BE2C (cell line): ENCODE measurements around the gene LRRC41. TPM values are rescaled to one million over a fixed set of nuclear protein-coding genes. Genes with fewer than 3 reads are reported as not detected.

Source experiments
- DNase-seq: peaks from one replicate; pipeline ENCODE4 v3.0.0-alpha.2; 2020
- H3K27me3 ChIP-seq: fragments of 250-450 bp; sonication (Bioruptor Pico); 2 replicates; pipeline ENCODE4 v1.5.1; 2020; ENCODE audit warnings: mild to moderate bottlenecking
- H3K36me3 ChIP-seq: fragments of 250-450 bp; sonication (Bioruptor Pico); 2 replicates; pipeline ENCODE4 v1.5.1; 2020; ENCODE audit warnings: mild to moderate bottlenecking
- H3K4me1 ChIP-seq: fragments of 250-450 bp; sonication (Bioruptor Pico); 2 replicates; pipeline ENCODE4 v1.5.1; 2020
- H3K4me3 ChIP-seq: 2 replicates; pipeline ENCODE4 v1.5.1; 2011; ENCODE audit warnings: low read depth, low read length
- H3K9me3 ChIP-seq: fragments of 250-450 bp; sonication (Bioruptor Pico); 2 replicates; pipeline ENCODE4 v1.5.1; 2020
- CTCF ChIP-seq: IDR thresholded peaks from 2 replicates; pipeline ENCODE4 v1.5.1; 2012; ENCODE audit warnings: mild to moderate bottlenecking, low read depth, low read length
- polyA plus RNA-seq: library from polyadenylated mRNA; unstranded; fragments of >200 nt; gene quantifications from one replicate; pipeline ENCODE4 v1.2.1, GENCODE V29; 2012; ENCODE audit warnings: low read depth, missing spikeins; ENCODE audit not compliant: insufficient read length, insufficient read depth

LRRC41 gene
- 40.4 TPM for polyA plus RNA-seq

DNA sequence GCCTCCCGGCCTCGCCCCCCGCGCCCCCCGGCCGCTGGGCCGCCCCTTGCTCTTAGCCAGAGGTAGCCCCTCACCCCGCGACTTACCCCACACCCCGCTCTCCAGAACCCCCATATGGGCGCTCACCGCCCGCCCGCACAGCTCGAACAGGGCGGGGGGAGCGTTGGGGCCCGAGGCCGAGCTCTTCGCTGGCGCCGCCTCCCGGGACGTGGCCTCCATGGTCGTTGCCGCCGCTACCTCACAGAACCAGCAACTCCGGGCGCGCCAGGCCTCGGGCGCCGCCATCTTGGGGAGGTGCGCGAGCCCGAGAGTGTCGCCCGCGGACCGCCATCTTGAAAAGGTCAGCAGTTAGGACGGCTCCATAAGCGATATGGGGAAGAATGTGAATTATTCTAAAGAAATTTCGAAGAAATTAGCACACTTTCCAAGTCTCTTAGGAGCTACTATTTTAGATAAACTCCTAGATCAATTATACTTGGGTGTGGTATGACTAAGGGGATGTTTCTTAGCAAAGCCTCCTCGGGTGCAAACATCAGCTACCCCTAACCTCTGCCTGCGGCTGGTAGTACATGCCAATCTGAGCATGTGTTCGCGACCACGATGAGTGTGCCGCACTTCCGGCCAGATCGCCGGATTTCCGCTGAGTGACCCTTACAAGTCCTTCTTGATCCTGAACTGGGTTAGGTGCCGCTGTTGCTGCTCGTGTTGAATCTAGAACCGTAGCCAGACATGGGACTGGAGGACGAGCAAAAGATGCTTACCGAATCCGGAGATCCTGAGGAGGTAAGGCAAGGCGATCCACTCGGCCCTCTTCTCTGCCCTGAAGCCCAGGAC lies at the start of gene LRRC41, which contains the start of gene UQCRH:
LRRC41 (minus strand) TSS at position 579 of the 834 bp plus-strand sequence; CDS start at position 285, 294 bp downstream.
UQCRH (plus strand) TSS at position 661 of the 834 bp plus-strand sequence; CDS start at position 730, 69 bp downstream.
- DNase-seq: peak; percentile 87
- Histone ChIP-seq H3K36me3 (peaks cover 13% of the 10 kb centered on the region; the same call in 1 of the 2 replicates), H3K27me3 (no peaks in the 10 kb centered on the region), H3K4me3 (peak within 1 kb of the TSS; percentile 97), H3K4me1 (no peaks in the 10 kb centered on the region), H3K9me3 (no peaks in the 10 kb centered on the region)
- no peak for TF ChIP-seq CTCF

DNA sequence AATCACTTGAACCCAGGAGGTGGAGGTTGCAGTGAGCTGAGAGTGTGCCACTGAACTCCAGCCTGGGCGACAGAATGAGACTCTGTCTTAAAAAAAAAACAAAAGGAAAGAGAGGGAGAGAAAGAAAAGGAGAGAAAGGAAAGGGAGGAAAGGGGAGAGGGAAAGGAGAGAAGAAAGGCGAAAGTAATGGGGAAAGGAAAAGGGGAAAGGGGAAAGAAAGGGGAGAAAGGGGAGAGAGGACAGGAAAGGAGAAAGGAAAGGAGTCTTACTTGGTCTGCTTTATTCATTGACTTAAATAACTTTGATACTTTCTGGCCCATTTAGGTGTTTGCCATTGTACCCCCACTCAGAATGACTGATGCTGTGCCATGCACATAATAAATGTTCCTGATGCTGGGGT lies 48.9 kb upstream of the LRRC41 start:
- no peak for TF ChIP-seq CTCF
- DNase-seq: no peak
- H3K27me3 ChIP-seq: no peaks in the 10 kb centered on the region
- H3K9me3 ChIP-seq: no peaks in the 10 kb centered on the region
- H3K4me1 ChIP-seq: no peaks in the 10 kb centered on the region
- H3K36me3 ChIP-seq: peaks cover 12% of the 10 kb centered on the region
- H3K4me3 ChIP-seq: no peak overlapping the region

- no peaks in the 10 kb centered on the region for H3K4me1 ChIP-seq
- no peak for DNase-seq
- H3K9me3 ChIP-seq: no peaks in the 10 kb centered on the region
- H3K27me3 ChIP-seq: no peaks in the 10 kb centered on the region
- no peak overlapping the region for H3K4me3 ChIP-seq
- TF ChIP-seq CTCF: no peak
- peaks cover 22% of the 10 kb centered on the region for H3K36me3 ChIP-seq
Measured at GRCh38 chr1:46345281-46345680, 41.9 kb upstream of the LRRC41 start.

DNA sequence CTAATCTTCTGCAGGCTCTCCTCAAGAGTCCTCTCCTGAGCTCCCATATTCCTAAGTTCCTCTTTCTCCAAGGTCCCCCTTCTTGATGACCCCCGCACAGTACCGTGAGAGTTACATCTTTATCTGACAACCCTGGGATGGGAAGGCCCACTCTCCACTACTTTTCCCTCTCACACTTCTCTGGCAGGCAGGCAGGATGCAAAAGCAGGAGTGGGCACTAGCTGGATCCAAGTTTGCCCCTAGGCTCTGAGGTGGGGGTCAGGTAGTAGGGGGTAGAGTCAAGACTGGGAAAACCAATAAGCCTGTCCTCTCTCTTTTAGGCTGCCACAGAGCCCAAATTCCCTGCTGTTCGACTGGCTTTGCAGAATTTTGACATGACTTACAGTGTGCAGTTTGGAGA lies 41.1 kb upstream of the LRRC41 start:
- no peak for DNase-seq
- Histone ChIP-seq H3K36me3 (peaks cover 19% of the 10 kb centered on the region), H3K4me1 (no peaks in the 10 kb centered on the region), H3K4me3 (no peak overlapping the region), H3K9me3 (no peaks in the 10 kb centered on the region), H3K27me3 (no peaks in the 10 kb centered on the region)
- TF ChIP-seq CTCF: no peak

- no peak for TF ChIP-seq CTCF
Measured at GRCh38 chr1:46343705-46344104, 40.3 kb upstream of the LRRC41 start.

DNA sequence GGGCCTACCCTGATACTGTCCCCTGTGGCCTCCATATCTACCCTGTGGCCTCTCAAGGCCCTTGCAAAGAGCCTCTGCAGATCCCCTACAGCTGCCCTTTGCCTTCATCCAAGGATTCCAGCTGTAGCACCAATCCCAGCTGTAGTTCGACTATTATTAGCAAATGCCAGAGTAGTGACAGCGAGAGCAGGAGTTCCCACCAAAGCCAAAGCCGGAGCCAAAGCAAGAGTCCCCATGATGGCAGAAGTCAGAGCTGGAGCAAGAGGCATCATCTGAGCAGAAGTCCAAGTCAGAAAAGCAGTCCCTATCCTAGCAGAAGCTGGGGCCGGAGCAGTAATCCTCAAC lies 39.9 kb upstream of the LRRC41 start:
- H3K9me3 ChIP-seq: no peaks in the 10 kb centered on the region
- no peaks in the 10 kb centered on the region for H3K4me1 ChIP-seq
- H3K27me3 ChIP-seq: no peaks in the 10 kb centered on the region
- TF ChIP-seq CTCF: no peak
- peaks cover 16% of the 10 kb centered on the region for H3K36me3 ChIP-seq
- no peak overlapping the region for H3K4me3 ChIP-seq
- no peak for DNase-seq

More at GRCh38 chr1:46343705-46344104, 40.3 kb upstream of the LRRC41 start:
- Histone ChIP-seq H3K9me3 (no peaks in the 10 kb centered on the region), H3K27me3 (no peaks in the 10 kb centered on the region), H3K4me1 (no peaks in the 10 kb centered on the region), H3K4me3 (no peak overlapping the region), H3K36me3 (peaks cover 16% of the 10 kb centered on the region)
- no peak for DNase-seq
